NCI-H187 treated with DMSO at 0.1 percent for 48 hours (cell line): ENCODE results near the gene C1QB.

ENCODE experiments used
- DNase-seq: peaks from one replicate; lab custom pipeline; 2025; lab: John Stamatoyannopoulos, UW

The C1QB gene

GRCh38 chr1:22635436-22635835 lies 17.6 kb upstream of the C1QB start:
- DNase-seq: no peak

- DNase-seq: no peak
Observed at GRCh38 chr1:22636353-22636752, 16.7 kb upstream of the C1QB start, which contains the start of gene C1QA. C1QA (plus strand) TSS chr1:22636628; CDS start chr1:22637617, 989 bp downstream.

- no peak for DNase-seq
Observed at GRCh38 chr1:22636927-22637326, 16.1 kb upstream of the C1QB start.

- DNase-seq: no peak
Observed at GRCh38 chr1:22637907-22638445, 15.1 kb upstream of the C1QB start.

GRCh38 chr1:22638476-22639234 lies 14.4 kb upstream of the C1QB start:
- DNase-seq: no peak

GRCh38 chr1:22639286-22639685 lies 13.8 kb upstream of the C1QB start:
- DNase-seq: no peak

GRCh38 chr1:22641247-22641646 lies 11.8 kb upstream of the C1QB start:
- no peak for DNase-seq

GRCh38 chr1:22641906-22642636 lies 11.0 kb upstream of the C1QB start:
- no peak for DNase-seq

- no peak for DNase-seq
Observed at GRCh38 chr1:22643381-22643780, 9.7 kb upstream of the C1QB start, which contains the start of gene C1QC. C1QC (plus strand) TSS chr1:22643633; CDS start chr1:22644024, 391 bp downstream.

- DNase-seq: no peak
Observed at GRCh38 chr1:22643928-22644327, 9.1 kb upstream of the C1QB start.

- no peak for DNase-seq
Observed at GRCh38 chr1:22645931-22646330, 7.1 kb upstream of the C1QB start.

- no peak for DNase-seq
Observed at GRCh38 chr1:22646384-22646783, 6.7 kb upstream of the C1QB start.

GRCh38 chr1:22650089-22650693 lies 2.8 kb upstream of the C1QB start:
- DNase-seq: no peak

GRCh38 chr1:22651941-22652856 lies 837 bp upstream of the C1QB start:
- no peak for DNase-seq

- no peak for DNase-seq
Observed at GRCh38 chr1:22654692-22655091, 1.7 kb downstream of the C1QB start.

GRCh38 chr1:22658385-22659163 lies 5.5 kb downstream of the C1QB start:
- no peak for DNase-seq

- no peak for DNase-seq
Observed at GRCh38 chr1:22660716-22661241, 7.7 kb downstream of the C1QB start.

- no peak for DNase-seq
Observed at GRCh38 chr1:22661880-22662279, 8.8 kb downstream of the C1QB start.

GRCh38 chr1:22662318-22662717 lies 9.3 kb downstream of the C1QB start:
- no peak for DNase-seq

GRCh38 chr1:22662986-22663408 lies 10.0 kb downstream of the C1QB start:
- no peak for DNase-seq
